ENCODE data around the gene EHMT1.
"Not testable (repeated sequence)": the region's sequence is repeated elsewhere in the genome, so short reads cannot be mapped to it uniquely, and the experiment has no call there.

Gene EHMT1

GRCh38 chr9:137619240-137620047, 639 bp downstream of the EHMT1 start:
- no peak for DNase-seq

GRCh38 chr9:137620048-137620405, 1.2 kb downstream of the EHMT1 start:
- no peak for DNase-seq

- no peak for DNase-seq
Observed at GRCh38 chr9:137620581-137620980, 1.8 kb downstream of the EHMT1 start.

- no peak for DNase-seq
Observed at GRCh38 chr9:137621131-137621757, 2.4 kb downstream of the EHMT1 start.

- DNase-seq, result not testable (repeated sequence)
Observed at GRCh38 chr9:137622211-137622610, 3.4 kb downstream of the EHMT1 start.

GRCh38 chr9:137626464-137626863, 7.7 kb downstream of the EHMT1 start:
- no peak for DNase-seq

- DNase-seq, result not testable (repeated sequence)
Observed at GRCh38 chr9:137627406-137627805, 8.6 kb downstream of the EHMT1 start.

- DNase-seq, result no peak
Observed at GRCh38 chr9:137630126-137630525, 11.3 kb downstream of the EHMT1 start.

GRCh38 chr9:137630679-137631078, 11.9 kb downstream of the EHMT1 start:
- no peak for DNase-seq

- DNase-seq, result no peak
Observed at GRCh38 chr9:137631345-137632229, 12.8 kb downstream of the EHMT1 start.

- no peak for DNase-seq
Observed at GRCh38 chr9:137632230-137633161, 13.7 kb downstream of the EHMT1 start.

GRCh38 chr9:137634016-137634415, 15.2 kb downstream of the EHMT1 start:
- no peak for DNase-seq

GRCh38 chr9:137638680-137639079, 19.9 kb downstream of the EHMT1 start:
- DNase-seq, result no peak

GRCh38 chr9:137639303-137640051, 20.7 kb downstream of the EHMT1 start:
- no peak for DNase-seq

GRCh38 chr9:137640862-137641261, 22.1 kb downstream of the EHMT1 start:
- no peak for DNase-seq

GRCh38 chr9:137642118-137642601, 23.4 kb downstream of the EHMT1 start:
- no peak for DNase-seq

- DNase-seq, result no peak
Observed at GRCh38 chr9:137642892-137643291, 24.1 kb downstream of the EHMT1 start.

- no peak for DNase-seq
Observed at GRCh38 chr9:137643921-137644320, 25.1 kb downstream of the EHMT1 start.

GRCh38 chr9:137645211-137645610, 26.4 kb downstream of the EHMT1 start:
- peak; percentile 78 for DNase-seq

GRCh38 chr9:137646341-137646740, 27.5 kb downstream of the EHMT1 start:
- DNase-seq, result no peak

- no peak for DNase-seq
Observed at GRCh38 chr9:137647096-137647714, 28.4 kb downstream of the EHMT1 start.
